ENCODE results near the gene CTNNA2.

CTNNA2 gene

GRCh38 chr2:79981316-79981715 is 468.5 kb downstream of the CTNNA2 start:
- TF ChIP-seq GATA3 (IDR thresholded peaks at IDR 0.05; ENCODE audit: low read depth, low read length) (no peak), GATA2 (IDR thresholded peaks at IDR 0.05; ENCODE audit: low read depth, low read length) (no peak)

- TF ChIP-seq GATA2 (IDR thresholded peaks at IDR 0.05; ENCODE audit: low read depth, low read length) (no peak), GATA3 (IDR thresholded peaks at IDR 0.05; ENCODE audit: low read depth, low read length) (no peak)
These were observed 469.6 kb downstream of the CTNNA2 start for GRCh38 chr2:79982445-79982844.

GRCh38 chr2:79984476-79984875 is 471.6 kb downstream of the CTNNA2 start:
- TF ChIP-seq GATA2 (IDR thresholded peaks at IDR 0.05; ENCODE audit: low read depth, low read length) (no peak), GATA3 (IDR thresholded peaks at IDR 0.05; ENCODE audit: low read depth, low read length) (no peak)

- TF ChIP-seq GATA2 (IDR thresholded peaks at IDR 0.05; ENCODE audit: low read depth, low read length), result no peak
These were observed 472.3 kb downstream of the CTNNA2 start for GRCh38 chr2:79985145-79985544.

GRCh38 chr2:79985571-79985970 is 472.7 kb downstream of the CTNNA2 start:
- TF ChIP-seq GATA3 (IDR thresholded peaks at IDR 0.05; ENCODE audit: low read depth, low read length) (no peak), GATA2 (IDR thresholded peaks at IDR 0.05; ENCODE audit: low read depth, low read length) (no peak)

GRCh38 chr2:79993144-79993543 is 480.3 kb downstream of the CTNNA2 start:
- no peak for TF ChIP-seq GATA2 (IDR thresholded peaks at IDR 0.05; ENCODE audit: low read depth, low read length)
- no peak for TF ChIP-seq GATA3 (IDR thresholded peaks at IDR 0.05; ENCODE audit: low read depth, low read length)

- no peak for TF ChIP-seq GATA3 (IDR thresholded peaks at IDR 0.05; ENCODE audit: low read depth, low read length)
- no peak for TF ChIP-seq GATA2 (IDR thresholded peaks at IDR 0.05; ENCODE audit: low read depth, low read length)
These were observed 481.3 kb downstream of the CTNNA2 start for GRCh38 chr2:79994161-79994560.

- TF ChIP-seq GATA2 (IDR thresholded peaks at IDR 0.05; ENCODE audit: low read depth, low read length) (no peak), GATA3 (IDR thresholded peaks at IDR 0.05; ENCODE audit: low read depth, low read length) (no peak)
These were observed 482.1 kb downstream of the CTNNA2 start for GRCh38 chr2:79994965-79995364.

- no peak for TF ChIP-seq GATA2 (IDR thresholded peaks at IDR 0.05; ENCODE audit: low read depth, low read length)
- TF ChIP-seq GATA3 (IDR thresholded peaks at IDR 0.05; ENCODE audit: low read depth, low read length), result no peak
These were observed 483.9 kb downstream of the CTNNA2 start for GRCh38 chr2:79996709-79997108.

GRCh38 chr2:80001701-80002101 is 488.9 kb downstream of the CTNNA2 start:
- TF ChIP-seq GATA3 (IDR thresholded peaks at IDR 0.05; ENCODE audit: low read depth, low read length), result no peak
- no peak for TF ChIP-seq GATA2 (IDR thresholded peaks at IDR 0.05; ENCODE audit: low read depth, low read length)

GRCh38 chr2:80002112-80002511 is 489.3 kb downstream of the CTNNA2 start:
- TF ChIP-seq GATA3 (IDR thresholded peaks at IDR 0.05; ENCODE audit: low read depth, low read length), result no peak
- no peak for TF ChIP-seq GATA2 (IDR thresholded peaks at IDR 0.05; ENCODE audit: low read depth, low read length)

GRCh38 chr2:80002568-80003157 is 489.8 kb downstream of the CTNNA2 start:
- TF ChIP-seq GATA3 (IDR thresholded peaks at IDR 0.05; ENCODE audit: low read depth, low read length), result no peak
- no peak for TF ChIP-seq GATA2 (IDR thresholded peaks at IDR 0.05; ENCODE audit: low read depth, low read length)

- TF ChIP-seq GATA3 (IDR thresholded peaks at IDR 0.05; ENCODE audit: low read depth, low read length) (no peak), GATA2 (IDR thresholded peaks at IDR 0.05; ENCODE audit: low read depth, low read length) (no peak)
These were observed 495.1 kb downstream of the CTNNA2 start for GRCh38 chr2:80007777-80008503.

GRCh38 chr2:80008596-80008995 is 495.7 kb downstream of the CTNNA2 start:
- TF ChIP-seq GATA2 (IDR thresholded peaks at IDR 0.05; ENCODE audit: low read depth, low read length) (no peak), GATA3 (IDR thresholded peaks at IDR 0.05; ENCODE audit: low read depth, low read length) (no peak)

GRCh38 chr2:80009211-80009610 is 496.4 kb downstream of the CTNNA2 start:
- no peak for TF ChIP-seq GATA2 (IDR thresholded peaks at IDR 0.05; ENCODE audit: low read depth, low read length)
- TF ChIP-seq GATA3 (IDR thresholded peaks at IDR 0.05; ENCODE audit: low read depth, low read length), result no peak

Data from SH-SY5Y (cell line).